OCI-LY3 (cell line): ENCODE results near the gene PKIG.

Source experiments
- EZH2phosphoT487 ChIP-seq: fragments of 200-600 bp; shearing (Covaris generic); IDR thresholded peaks from 2 replicates; pipeline ENCODE4 v1.6.1; 2018; ENCODE audit warnings: antibody characterized with exemption, mixed run types, low read depth
- TF ChIP-seq, protein P1 (sequence below): fragments of 200-600, 300-600 bp; sonication (generic); IDR thresholded peaks from 2 replicates; pipeline ENCODE4 v1.5.1; 2014; ENCODE audit warnings: antibody characterized with exemption, low read length, low read depth

DNA sequence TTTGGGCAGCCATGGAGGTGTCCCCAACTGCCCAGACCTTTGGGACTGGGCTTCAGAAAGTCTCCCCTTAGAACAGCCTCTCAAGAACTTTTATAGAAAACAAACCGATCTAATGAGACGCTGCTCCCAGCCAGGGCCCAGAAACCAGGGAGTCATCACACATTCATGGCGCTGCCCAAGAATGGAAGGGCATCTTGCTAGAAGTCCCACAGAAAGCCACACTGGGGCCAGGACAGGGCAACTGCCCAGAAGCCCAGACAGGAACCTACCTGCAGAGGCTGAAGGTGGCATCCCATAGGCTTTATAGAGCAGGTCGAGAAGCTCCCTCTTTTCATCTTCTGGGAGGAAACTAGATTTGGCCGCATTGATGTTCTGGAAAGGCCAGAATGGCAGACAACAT, 37.7 kb downstream of the PKIG start:
- TF ChIP-seq, protein P1, sequence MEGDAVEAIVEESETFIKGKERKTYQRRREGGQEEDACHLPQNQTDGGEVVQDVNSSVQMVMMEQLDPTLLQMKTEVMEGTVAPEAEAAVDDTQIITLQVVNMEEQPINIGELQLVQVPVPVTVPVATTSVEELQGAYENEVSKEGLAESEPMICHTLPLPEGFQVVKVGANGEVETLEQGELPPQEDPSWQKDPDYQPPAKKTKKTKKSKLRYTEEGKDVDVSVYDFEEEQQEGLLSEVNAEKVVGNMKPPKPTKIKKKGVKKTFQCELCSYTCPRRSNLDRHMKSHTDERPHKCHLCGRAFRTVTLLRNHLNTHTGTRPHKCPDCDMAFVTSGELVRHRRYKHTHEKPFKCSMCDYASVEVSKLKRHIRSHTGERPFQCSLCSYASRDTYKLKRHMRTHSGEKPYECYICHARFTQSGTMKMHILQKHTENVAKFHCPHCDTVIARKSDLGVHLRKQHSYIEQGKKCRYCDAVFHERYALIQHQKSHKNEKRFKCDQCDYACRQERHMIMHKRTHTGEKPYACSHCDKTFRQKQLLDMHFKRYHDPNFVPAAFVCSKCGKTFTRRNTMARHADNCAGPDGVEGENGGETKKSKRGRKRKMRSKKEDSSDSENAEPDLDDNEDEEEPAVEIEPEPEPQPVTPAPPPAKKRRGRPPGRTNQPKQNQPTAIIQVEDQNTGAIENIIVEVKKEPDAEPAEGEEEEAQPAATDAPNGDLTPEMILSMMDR = no peak
- no peak for TF ChIP-seq EZH2phosphoT487
